Sigmoid colon (tissue), 3 donors: ENCODE measurements around the gene HIVEP2.

Experiments used
- POLR2A ChIP-seq, 2 donors: fragments of 450-650 bp; IDR thresholded peaks; one replicate each; pipeline ENCODE4 v1.6.1; 2016; ENCODE audit warnings: antibody characterized with exemption in 2 of 2, mild to moderate bottlenecking in 2 of 2, moderate library complexity in 2 of 2
- TF ChIP-seq, protein P1 (sequence below), 4 experiments: fragments of 450-650 bp in 3 of 4; fragments of 200-600 bp in 1 of 4; IDR thresholded peaks; one replicate each; pipeline ENCODE4 v1.5.1; 2016 to 2019; ENCODE audit warnings: antibody characterized with exemption in 4 of 4, mild to moderate bottlenecking in 3 of 4, moderate library complexity in 2 of 4

DNA sequence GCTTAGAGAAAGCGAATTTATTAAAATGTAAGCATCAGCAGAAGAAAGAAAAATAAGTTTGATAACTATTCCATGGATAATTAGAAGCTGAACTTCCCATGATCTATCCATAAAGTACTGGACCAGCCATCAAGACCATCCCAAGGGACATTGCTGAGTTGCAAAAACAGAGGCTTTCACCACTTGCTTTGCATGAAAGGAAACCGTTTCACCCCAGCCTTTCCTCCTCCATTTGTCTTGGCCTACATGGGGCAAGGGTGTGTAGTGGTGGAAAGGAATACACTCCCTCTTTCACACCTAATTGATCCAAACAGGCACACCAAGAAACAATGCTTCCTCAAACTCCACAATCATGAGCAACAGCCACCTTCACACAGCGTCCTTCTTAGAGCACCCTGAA is 10.4 kb downstream of the HIVEP2 start:
- TF ChIP-seq, protein P1, sequence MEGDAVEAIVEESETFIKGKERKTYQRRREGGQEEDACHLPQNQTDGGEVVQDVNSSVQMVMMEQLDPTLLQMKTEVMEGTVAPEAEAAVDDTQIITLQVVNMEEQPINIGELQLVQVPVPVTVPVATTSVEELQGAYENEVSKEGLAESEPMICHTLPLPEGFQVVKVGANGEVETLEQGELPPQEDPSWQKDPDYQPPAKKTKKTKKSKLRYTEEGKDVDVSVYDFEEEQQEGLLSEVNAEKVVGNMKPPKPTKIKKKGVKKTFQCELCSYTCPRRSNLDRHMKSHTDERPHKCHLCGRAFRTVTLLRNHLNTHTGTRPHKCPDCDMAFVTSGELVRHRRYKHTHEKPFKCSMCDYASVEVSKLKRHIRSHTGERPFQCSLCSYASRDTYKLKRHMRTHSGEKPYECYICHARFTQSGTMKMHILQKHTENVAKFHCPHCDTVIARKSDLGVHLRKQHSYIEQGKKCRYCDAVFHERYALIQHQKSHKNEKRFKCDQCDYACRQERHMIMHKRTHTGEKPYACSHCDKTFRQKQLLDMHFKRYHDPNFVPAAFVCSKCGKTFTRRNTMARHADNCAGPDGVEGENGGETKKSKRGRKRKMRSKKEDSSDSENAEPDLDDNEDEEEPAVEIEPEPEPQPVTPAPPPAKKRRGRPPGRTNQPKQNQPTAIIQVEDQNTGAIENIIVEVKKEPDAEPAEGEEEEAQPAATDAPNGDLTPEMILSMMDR (IDR thresholded peaks at IDR 0.05), result no peak
- TF ChIP-seq POLR2A (IDR thresholded peaks at IDR 0.05), result no peak
